HCT116 (cell line): Measurements from ENCODE around the gene SLC41A3. TPM values are rescaled to one million over a fixed set of nuclear protein-coding genes. Genes with fewer than 3 reads are reported as not detected.

Experiments
- ATAC-seq: fragments of 200-7000 bp; cut with Tn5 transposase; 2 replicates; pipeline ENCODE4 v1.9.1; 2020; ENCODE audit warnings: mild to moderate bottlenecking, moderate library complexity
- BruUV-seq: library from RNA; stranded (reverse); fragments of 400-500 nt; replicated peaks from 2 replicates; lab custom pipeline; 2021; lab: Mats Ljungman, UMichigan
- CTCF ChIA-PET: fragments of 300-600 bp; sonication (Branson Sonifier 250); formaldehyde crosslinking; loops from one replicate; lab custom pipeline; 2021; ENCODE audit warnings: antibody characterized with exemption; lab: Charles Lee
- POLR2A ChIA-PET: fragments of 300-600, 350-600 bp; sonication (Branson Sonifier 250); formaldehyde crosslinking; loops from one replicate; lab custom pipeline; 2021; ENCODE audit warnings: antibody characterized with exemption; lab: Charles Lee
- RAD21 ChIA-PET, 2 experiments: fragments of 300-600 bp; sonication (Branson Sonifier 250); formaldehyde crosslinking; loops; one replicate each; lab custom pipeline; 2023; ENCODE audit warnings: low total read pairs in 2 of 2; ENCODE audit not compliant: uncharacterized antibody in 2 of 2, unreplicated experiment in 2 of 2, low non-redundant PET in 1 of 2; lab: Charles Lee
- DNase-seq: peaks from one replicate; pipeline ENCODE4 v3.0.0-alpha.2; 2010; ENCODE audit warnings: low read depth, low spot score
- H2AFZ ChIP-seq: fragments of 200-600 bp; shearing (Covaris generic), sonication (generic); 2 replicates; pipeline ENCODE4 v1.6.1; 2017; ENCODE audit warnings: low read depth, mixed run types, mixed read lengths, antibody characterized with exemption, low read length; ENCODE audit not compliant: poor library complexity, severe bottlenecking
- H3K27ac ChIP-seq: 2 replicates; pipeline ENCODE4 v1.5.1; 2012; ENCODE audit warnings: low read depth, low read length
- H3K27me3 ChIP-seq: fragments of 200-600 bp; sonication (generic); 2 replicates; pipeline ENCODE4 v1.6.1; 2016; ENCODE audit warnings: mixed run types, low read length, mixed read lengths; ENCODE audit not compliant: insufficient read depth
- H3K36me3 ChIP-seq, 2 experiments: fragments of 200-500 bp in 1 of 2; fragments of 200-600 bp in 1 of 2; sonication (Bioruptor generic) in 1 of 2; sonication (generic) in 1 of 2; 2 replicates each; pipeline versions ENCODE4 v1.5.1 to v1.6.1; 2014 to 2016; ENCODE audit warnings: low read length in 2 of 2, inconsistent platforms in 1 of 2, mixed read lengths in 1 of 2, mixed run types in 1 of 2; ENCODE audit not compliant: insufficient read depth in 2 of 2, control insufficient read depth in 1 of 2
- H3K4me1 ChIP-seq, 2 experiments: fragments of 200-600 bp in 1 of 2; sonication (generic) in 1 of 2; 2 replicates each; pipeline versions ENCODE4 v1.5.1 to v1.6.1; 2012 to 2017; ENCODE audit warnings: low read length in 2 of 2, inconsistent platforms in 1 of 2, mild to moderate bottlenecking in 1 of 2, mixed read lengths in 1 of 2, mixed run types in 1 of 2, moderate library complexity in 1 of 2; ENCODE audit not compliant: insufficient read depth in 2 of 2, control insufficient read depth in 1 of 2
- H3K4me2 ChIP-seq: fragments of 200-600 bp; sonication (generic); 2 replicates; pipeline ENCODE4 v1.6.1; 2017; ENCODE audit warnings: mixed run types, low read length, mixed read lengths
- H3K4me3 ChIP-seq, 2 experiments: fragments of 200-600 bp in 1 of 2; sonication (generic) in 1 of 2; replicated peaks in 1 of 2; 2 replicates each; pipeline ENCODE4 v1.5.1; 2011 to 2016; ENCODE audit warnings: low read length in 2 of 2, control low read depth in 1 of 2, low read depth in 1 of 2, mild to moderate bottlenecking in 1 of 2, mixed read lengths in 1 of 2, mixed run types in 1 of 2
- H3K79me2 ChIP-seq: fragments of 200-600 bp; sonication (generic); 2 replicates; pipeline ENCODE4 v1.6.1; 2017; ENCODE audit warnings: mild to moderate bottlenecking, mixed run types, low read length, moderate library complexity, mixed read lengths; ENCODE audit not compliant: insufficient read depth
- H3K9ac ChIP-seq: fragments of 200-600 bp; sonication (generic); 2 replicates; pipeline ENCODE4 v1.6.1; 2016; ENCODE audit warnings: low read length, mixed read lengths
- H3K9me2 ChIP-seq: fragments of 200-600 bp; sonication (generic), shearing (Covaris generic); 2 replicates; pipeline ENCODE4 v1.6.1; 2017; ENCODE audit warnings: mixed run types, mild to moderate bottlenecking, moderate library complexity; ENCODE audit not compliant: insufficient read depth
- H3K9me3 ChIP-seq, 2 experiments: fragments of 200-500 bp in 1 of 2; fragments of 200-600 bp in 1 of 2; sonication (Bioruptor generic) in 1 of 2; sonication (generic) in 1 of 2; 2 replicates each; pipeline ENCODE4 v1.6.1; 2014 to 2017; ENCODE audit warnings: low read length in 2 of 2, mixed read lengths in 2 of 2, inconsistent platforms in 1 of 2, low read depth in 1 of 2, mild to moderate bottlenecking in 1 of 2, mixed run types in 1 of 2, moderate library complexity in 1 of 2; ENCODE audit not compliant: control insufficient read depth in 1 of 2, insufficient read depth in 1 of 2
- H4K20me1 ChIP-seq: fragments of 200-600 bp; sonication (generic), shearing (Covaris generic); 2 replicates; pipeline ENCODE4 v1.6.1; 2017; ENCODE audit warnings: mixed run types, mild to moderate bottlenecking, moderate library complexity; ENCODE audit not compliant: insufficient read depth
- CEBPB ChIP-seq: IDR thresholded peaks from 2 replicates; pipeline ENCODE4 v1.6.1; 2012; ENCODE audit warnings: low read depth
- CTCF ChIP-seq, 3 experiments: fragments of 200-600 bp in 1 of 3; sonication (generic) in 1 of 3; IDR thresholded peaks in 2 of 3; conservative IDR thresholded peaks in 1 of 3; 2 replicates each; pipeline ENCODE4 v1.5.1; 2012 to 2017; ENCODE audit warnings: low read depth in 2 of 3, low read length in 2 of 3, antibody characterized with exemption in 1 of 3, borderline replicate concordance in 1 of 3, control low read depth in 1 of 3, mild to moderate bottlenecking in 1 of 3, mixed read lengths in 1 of 3, mixed run types in 1 of 3, moderate library complexity in 1 of 3; ENCODE audit not compliant: insufficient read depth in 1 of 3
- ELF1 ChIP-seq: IDR thresholded peaks from 2 replicates; pipeline ENCODE4 v1.6.1; 2012; ENCODE audit warnings: low read depth, borderline replicate concordance
- FOSL1 ChIP-seq: IDR thresholded peaks from 2 replicates; pipeline ENCODE4 v1.6.1; 2012; ENCODE audit warnings: low read depth
- JUND ChIP-seq: IDR thresholded peaks from 2 replicates; pipeline ENCODE4 v1.6.1; 2012
- POLR2A ChIP-seq: IDR thresholded peaks from 2 replicates; pipeline ENCODE4 v1.7.0; 2011; ENCODE audit warnings: borderline replicate concordance; ENCODE audit not compliant: insufficient read depth, insufficient read length; ENCODE audit errors: extremely low read depth
- POLR2AphosphoS5 ChIP-seq: IDR thresholded peaks from 2 replicates; pipeline ENCODE4 v1.6.1; 2011; ENCODE audit warnings: mild to moderate bottlenecking, low read depth, low read length, moderate library complexity
- RAD21 ChIP-seq: IDR thresholded peaks from 2 replicates; pipeline ENCODE4 v1.6.1; 2012; ENCODE audit warnings: low read depth, mild to moderate bottlenecking
- SIN3A ChIP-seq: IDR thresholded peaks from 2 replicates; pipeline ENCODE4 v1.6.1; 2012; ENCODE audit warnings: low read depth
- SP1 ChIP-seq: IDR thresholded peaks from 2 replicates; pipeline ENCODE4 v1.6.1; 2012; ENCODE audit warnings: low read depth
- SRF ChIP-seq: IDR thresholded peaks from 2 replicates; pipeline ENCODE4 v1.6.1; 2012; ENCODE audit warnings: low read depth
- TCF7L2 ChIP-seq: IDR thresholded peaks from 2 replicates; pipeline ENCODE4 v1.7.0; 2011; ENCODE audit warnings: borderline replicate concordance, inconsistent platforms; ENCODE audit not compliant: insufficient read depth, insufficient read length; ENCODE audit errors: extremely low read depth
- YY1 ChIP-seq: IDR thresholded peaks from 2 replicates; pipeline ENCODE4 v1.6.1; 2011; ENCODE audit warnings: low read length, low read depth, moderate library complexity, mild to moderate bottlenecking; ENCODE audit not compliant: insufficient replicate concordance; ENCODE audit errors: extremely low read depth
- ZFX ChIP-seq: fragments of 450-650 bp; IDR thresholded peaks from 2 replicates; pipeline ENCODE4 v1.6.1; 2017
- intact Hi-C: fragments of 100-400 bp; cut with micrococcal nuclease; formaldehyde crosslinking; loops from 2 replicates; pipeline ENCODE4 v1.10.0; 2022
- total RNA-seq: library from RNA; stranded (reverse); gene quantifications from one replicate; pipeline ENCODE4 v1.2.1, GENCODE V29; 2021; ENCODE audit not compliant: unreplicated experiment
- TF ChIP-seq, protein P1 (sequence below): IDR thresholded peaks from 2 replicates; pipeline ENCODE4 v1.6.1; 2012

Gene SLC41A3
- total RNA-seq, 1 experiment from 2014 or later: 45.9 TPM

DNA sequence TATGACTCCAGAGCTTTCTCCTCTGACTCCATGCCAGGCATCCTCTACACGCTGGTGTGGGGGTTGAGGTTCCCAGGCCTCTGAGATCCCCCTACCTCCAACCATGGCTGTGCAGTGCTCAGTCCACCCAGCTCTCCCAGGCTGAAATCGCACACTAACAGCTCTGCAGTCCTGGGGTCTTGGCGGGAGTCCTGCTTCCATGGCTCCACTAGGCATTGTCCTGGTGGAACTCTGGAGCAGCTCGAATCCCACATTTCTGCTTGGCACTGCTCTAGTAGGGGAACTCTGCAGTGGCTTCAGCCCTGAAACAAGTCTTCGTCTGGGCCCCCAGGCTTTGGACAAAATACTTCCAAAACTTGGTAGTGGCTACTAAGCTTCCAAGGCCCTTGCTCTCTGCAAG, 64.2 kb downstream of the SLC41A3 start:
- no peaks in the 10 kb centered on the region for H3K9me2 ChIP-seq
- no peak for DNase-seq
- H3K9me3 ChIP-seq: no peaks in the 10 kb centered on the region
- no TSS peak for BruUV-seq
- intact Hi-C loops: no loop called here
- no peak overlapping the region for H3K9ac ChIP-seq
- H3K4me1 ChIP-seq: no peaks in the 10 kb centered on the region
- H4K20me1 ChIP-seq: no peaks in the 10 kb centered on the region
- TF ChIP-seq RAD21 (no peak), FOSL1 (no peak), SIN3A (no peak), JUND (no peak), POLR2AphosphoS5 (no peak), SP1 (no peak), SRF (no peak), TCF7L2 (no peak), ELF1 (no peak), CEBPB (no peak), POLR2A (no peak), YY1 (no peak), CTCF (IDR thresholded peaks at IDR 0.05 in 2 of 3, conservative IDR thresholded peaks at IDR 0.05 in 1 of 3; ENCODE audit: borderline replicate concordance in 1 of 3, insufficient read depth in 1 of 3, low read depth in 2 of 3, low read length in 2 of 3) (no peak), ZFX (no peak)
- TF ChIP-seq, protein P1, sequence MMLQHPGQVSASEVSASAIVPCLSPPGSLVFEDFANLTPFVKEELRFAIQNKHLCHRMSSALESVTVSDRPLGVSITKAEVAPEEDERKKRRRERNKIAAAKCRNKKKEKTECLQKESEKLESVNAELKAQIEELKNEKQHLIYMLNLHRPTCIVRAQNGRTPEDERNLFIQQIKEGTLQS: no peak
- ChIA-PET CTCF (no interaction called here), POLR2A (no interaction called here), RAD21 (no interaction called here)
- H3K4me3 ChIP-seq: no peak overlapping the region
- ATAC-seq: no peak
- no peak overlapping the region for H3K27ac ChIP-seq
- no peak overlapping the region for H2AFZ ChIP-seq
- H3K79me2 ChIP-seq: no peaks in the 10 kb centered on the region
- no peaks in the 10 kb centered on the region for H3K36me3 ChIP-seq
- H3K4me2 ChIP-seq: no peak overlapping the region
- H3K27me3 ChIP-seq: no peaks in the 10 kb centered on the region
